Measurements from ENCODE around the gene CYTH2.

CYTH2 gene

DNA sequence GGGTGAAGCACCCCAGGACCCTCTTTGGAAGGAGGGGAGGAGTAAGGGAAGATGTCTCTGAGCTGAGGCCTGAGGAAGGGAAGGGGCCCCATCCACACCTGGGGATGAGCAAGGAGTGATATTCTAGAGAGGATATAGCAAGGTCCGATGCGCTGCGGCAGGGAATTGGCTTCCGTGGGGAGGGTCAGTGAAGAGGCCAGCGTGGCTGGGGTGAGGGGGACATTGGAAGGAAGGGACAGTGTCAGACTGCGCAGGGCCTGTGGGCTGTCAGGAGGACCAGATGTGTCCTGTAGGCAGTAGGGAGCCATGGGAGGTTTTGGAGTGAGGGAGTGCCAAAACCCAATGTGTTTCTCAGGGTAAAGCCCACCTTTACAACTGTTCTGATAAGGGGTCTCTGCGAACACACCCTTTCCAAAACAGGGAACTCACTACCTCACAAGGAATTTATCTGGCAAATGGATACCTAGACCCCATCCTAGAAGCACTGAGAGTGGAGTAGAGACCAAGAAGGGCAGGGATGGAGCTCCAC is 38.8 kb downstream of the CYTH2 start:
- Mint-ChIP-seq H3K9me3 (no peaks in the 10 kb centered on the region), H3K4me3 (no peak overlapping the region), H3K36me3 (ENCODE audit: low read depth) (no peaks in the 10 kb centered on the region), H3K27ac (no peak overlapping the region), H3K27me3 (ENCODE audit: low read depth, poor library complexity) (peaks cover 45% of the 10 kb centered on the region), H3K4me1 (peaks cover 24% of the 10 kb centered on the region)
- TF ChIP-seq, protein P1, sequence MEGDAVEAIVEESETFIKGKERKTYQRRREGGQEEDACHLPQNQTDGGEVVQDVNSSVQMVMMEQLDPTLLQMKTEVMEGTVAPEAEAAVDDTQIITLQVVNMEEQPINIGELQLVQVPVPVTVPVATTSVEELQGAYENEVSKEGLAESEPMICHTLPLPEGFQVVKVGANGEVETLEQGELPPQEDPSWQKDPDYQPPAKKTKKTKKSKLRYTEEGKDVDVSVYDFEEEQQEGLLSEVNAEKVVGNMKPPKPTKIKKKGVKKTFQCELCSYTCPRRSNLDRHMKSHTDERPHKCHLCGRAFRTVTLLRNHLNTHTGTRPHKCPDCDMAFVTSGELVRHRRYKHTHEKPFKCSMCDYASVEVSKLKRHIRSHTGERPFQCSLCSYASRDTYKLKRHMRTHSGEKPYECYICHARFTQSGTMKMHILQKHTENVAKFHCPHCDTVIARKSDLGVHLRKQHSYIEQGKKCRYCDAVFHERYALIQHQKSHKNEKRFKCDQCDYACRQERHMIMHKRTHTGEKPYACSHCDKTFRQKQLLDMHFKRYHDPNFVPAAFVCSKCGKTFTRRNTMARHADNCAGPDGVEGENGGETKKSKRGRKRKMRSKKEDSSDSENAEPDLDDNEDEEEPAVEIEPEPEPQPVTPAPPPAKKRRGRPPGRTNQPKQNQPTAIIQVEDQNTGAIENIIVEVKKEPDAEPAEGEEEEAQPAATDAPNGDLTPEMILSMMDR (IDR thresholded peaks at IDR 0.05): no peak
- DNase-seq: no peak

DNA sequence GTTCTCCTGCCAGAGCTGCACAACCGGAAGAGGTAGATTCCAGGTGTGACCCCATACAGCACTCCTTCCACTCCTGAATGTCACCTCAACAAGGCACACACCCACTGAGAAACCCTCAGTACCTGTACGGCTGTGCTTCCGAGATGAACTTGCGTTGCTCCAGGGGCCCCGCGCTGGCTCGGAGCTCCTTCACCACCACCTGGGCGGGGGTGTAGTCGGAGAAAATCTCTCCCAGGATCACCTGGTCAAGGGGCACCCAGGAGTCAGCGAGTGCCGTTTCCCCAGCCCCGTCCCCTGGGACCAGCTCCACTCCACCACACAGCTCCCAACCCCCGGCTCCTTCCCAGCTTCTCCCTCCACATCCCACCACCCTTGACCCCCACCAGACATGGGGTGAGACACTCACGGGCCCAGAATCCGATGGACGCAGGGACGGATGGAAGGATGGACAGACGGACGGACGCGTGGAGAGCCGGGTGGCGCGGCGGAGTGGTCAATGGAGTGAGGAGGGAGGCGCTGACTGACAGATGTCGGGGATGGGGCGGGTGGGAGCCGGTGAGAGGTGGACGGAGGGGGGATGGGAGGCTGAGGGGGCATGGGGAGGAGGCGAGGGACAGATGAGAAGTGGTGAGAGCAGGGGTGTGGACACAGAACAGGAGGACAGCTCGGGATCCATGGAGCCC is 39.7 kb downstream of the CYTH2 start:
- no peak for DNase-seq
- H3K4me1 Mint-ChIP-seq: peaks cover 20% of the 10 kb centered on the region
- TF ChIP-seq, protein P1 (IDR thresholded peaks at IDR 0.05): no peak
- peaks cover 41% of the 10 kb centered on the region for H3K27me3 Mint-ChIP-seq (ENCODE audit: low read depth, poor library complexity)
- no peak overlapping the region for H3K4me3 Mint-ChIP-seq
- no peaks in the 10 kb centered on the region for H3K36me3 Mint-ChIP-seq (ENCODE audit: low read depth)
- no peaks in the 10 kb centered on the region for H3K9me3 Mint-ChIP-seq
- H3K27ac Mint-ChIP-seq: no peak overlapping the region

DNA sequence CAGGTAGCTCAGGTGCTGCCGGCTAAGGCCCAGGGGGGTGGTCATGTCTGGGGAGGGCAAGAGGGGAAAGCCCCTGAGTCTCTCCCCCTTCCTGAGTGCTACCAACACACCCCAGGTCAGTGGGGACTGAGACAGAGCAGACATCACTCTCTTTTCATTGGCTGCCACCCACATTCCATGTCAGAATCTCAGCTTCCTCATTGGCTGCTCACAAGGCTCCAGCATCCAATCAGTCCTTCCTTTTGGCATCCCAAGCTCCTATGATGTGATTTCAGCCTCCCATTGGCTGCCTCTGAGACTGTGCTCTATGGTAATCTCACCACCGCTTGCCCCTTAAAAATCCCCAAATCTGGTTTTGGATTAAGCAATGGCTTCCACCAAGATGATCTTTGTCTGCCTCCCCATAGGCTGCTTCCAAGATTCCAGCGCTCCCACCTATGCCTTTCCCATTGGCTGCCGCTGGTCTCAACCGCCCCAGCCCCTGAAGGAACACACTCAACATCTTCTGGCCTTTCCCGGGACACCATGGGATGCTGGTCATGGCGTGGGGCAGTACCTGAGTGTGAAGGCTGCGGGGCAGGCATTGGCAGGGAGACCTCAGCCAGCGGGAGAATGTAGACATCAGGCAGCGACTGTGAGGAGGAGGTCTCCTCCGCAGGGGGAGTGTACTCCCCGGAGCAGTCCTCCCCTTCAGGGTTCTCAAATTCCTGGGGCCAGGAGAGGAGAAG is 40.5 kb downstream of the CYTH2 start:
- DNase-seq: no peak
- Mint-ChIP-seq H3K4me3 (no peak overlapping the region), H3K27me3 (ENCODE audit: low read depth, poor library complexity) (peaks cover 41% of the 10 kb centered on the region), H3K9me3 (no peaks in the 10 kb centered on the region), H3K36me3 (ENCODE audit: low read depth) (no peaks in the 10 kb centered on the region), H3K4me1 (peaks cover 24% of the 10 kb centered on the region), H3K27ac (no peak overlapping the region)
- TF ChIP-seq, protein P1 (IDR thresholded peaks at IDR 0.05): no peak

DNA sequence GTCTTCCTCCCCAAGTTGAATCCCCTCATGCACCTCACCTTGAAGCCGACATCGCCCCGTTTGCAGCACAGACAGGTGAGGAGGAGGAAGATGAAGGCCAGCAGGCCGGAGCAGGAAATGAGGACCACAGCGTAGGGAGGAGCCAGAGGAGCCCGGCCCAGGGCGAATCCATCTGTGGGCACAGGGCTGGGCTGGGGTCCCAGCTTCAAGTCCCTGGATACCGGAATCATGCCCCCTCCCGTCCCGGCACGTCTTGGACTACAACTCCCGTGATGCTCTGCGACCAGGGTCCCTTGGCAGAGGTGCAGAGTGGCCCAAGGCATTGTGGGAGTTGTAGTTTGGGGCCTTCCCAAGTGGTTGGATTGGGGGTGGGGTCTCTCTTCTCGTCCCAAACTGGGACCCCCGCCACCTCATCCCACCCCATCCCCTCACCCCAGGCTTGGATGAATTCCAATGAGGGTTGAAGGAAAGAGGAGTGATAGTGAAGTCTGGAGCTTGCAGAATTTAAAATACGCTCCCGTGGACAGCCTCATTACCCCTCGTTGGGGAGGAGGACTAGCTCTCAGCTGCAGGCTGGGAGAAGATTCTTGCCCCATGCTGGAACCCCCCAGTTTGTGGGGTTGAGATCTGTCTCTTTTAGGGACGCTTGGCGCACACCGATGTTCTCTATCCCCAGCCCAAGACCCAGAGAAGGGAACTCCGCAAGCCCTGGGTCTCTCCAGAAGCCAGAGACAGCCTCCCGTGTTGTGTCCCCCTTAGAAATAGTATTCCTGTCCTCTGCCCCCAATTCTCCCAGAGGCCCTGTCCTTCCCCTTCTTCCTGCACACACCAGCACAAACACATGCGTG is 41.5 kb downstream of the CYTH2 start:
- peak overlapping the region; percentile 80 for H3K4me3 Mint-ChIP-seq
- no peaks in the 10 kb centered on the region for H3K9me3 Mint-ChIP-seq
- TF ChIP-seq, protein P1 (IDR thresholded peaks at IDR 0.05): no peak
- H3K36me3 Mint-ChIP-seq (ENCODE audit: low read depth): no peaks in the 10 kb centered on the region
- DNase-seq: peak; percentile 78
- peaks cover 24% of the 10 kb centered on the region for H3K4me1 Mint-ChIP-seq
- H3K27ac Mint-ChIP-seq: no peak overlapping the region
- peaks cover 41% of the 10 kb centered on the region for H3K27me3 Mint-ChIP-seq (ENCODE audit: low read depth, poor library complexity)

DNA sequence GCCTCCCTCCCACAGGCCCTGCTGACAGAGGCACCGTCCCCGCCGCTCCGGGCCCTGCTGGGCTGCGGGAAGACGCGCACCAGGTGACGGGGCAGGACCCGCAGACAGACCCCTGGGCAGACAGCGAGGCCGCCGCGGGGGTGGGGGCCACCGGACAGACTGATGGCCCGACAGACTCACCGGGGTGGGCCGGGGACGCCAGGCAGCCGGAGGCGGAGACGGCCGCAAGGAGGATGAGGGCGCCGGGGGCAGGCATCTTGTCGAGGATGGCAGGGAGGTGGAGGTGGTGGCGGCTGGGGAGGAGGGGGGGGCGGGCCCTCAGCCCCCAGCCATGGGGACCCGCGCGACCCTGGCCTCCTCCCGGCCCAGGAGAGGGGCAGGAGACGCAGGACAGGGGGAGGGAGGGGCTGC is 42.2 kb downstream of the CYTH2 start:
- H3K36me3 Mint-ChIP-seq (ENCODE audit: low read depth): no peaks in the 10 kb centered on the region
- TF ChIP-seq, protein P1 (IDR thresholded peaks at IDR 0.05): no peak
- H3K9me3 Mint-ChIP-seq: no peaks in the 10 kb centered on the region
- H3K27me3 Mint-ChIP-seq (ENCODE audit: low read depth, poor library complexity): peaks cover 41% of the 10 kb centered on the region
- DNase-seq: peak; percentile 42
- peaks cover 27% of the 10 kb centered on the region for H3K4me1 Mint-ChIP-seq
- peak overlapping the region; percentile 80 for H3K4me3 Mint-ChIP-seq
- H3K27ac Mint-ChIP-seq: no peak overlapping the region
